CD4-positive, alpha-beta T cell treated with Interleukin-12 subunit alpha and Interleukin-12 subunit beta, for 1 hour (primary cell): Measurements from ENCODE around the gene GOLGA2.

ENCODE experiments used
- DNase-seq: peaks from one replicate; pipeline ENCODE4 v3.0.0-alpha.2; 2020

GOLGA2 gene

DNA sequence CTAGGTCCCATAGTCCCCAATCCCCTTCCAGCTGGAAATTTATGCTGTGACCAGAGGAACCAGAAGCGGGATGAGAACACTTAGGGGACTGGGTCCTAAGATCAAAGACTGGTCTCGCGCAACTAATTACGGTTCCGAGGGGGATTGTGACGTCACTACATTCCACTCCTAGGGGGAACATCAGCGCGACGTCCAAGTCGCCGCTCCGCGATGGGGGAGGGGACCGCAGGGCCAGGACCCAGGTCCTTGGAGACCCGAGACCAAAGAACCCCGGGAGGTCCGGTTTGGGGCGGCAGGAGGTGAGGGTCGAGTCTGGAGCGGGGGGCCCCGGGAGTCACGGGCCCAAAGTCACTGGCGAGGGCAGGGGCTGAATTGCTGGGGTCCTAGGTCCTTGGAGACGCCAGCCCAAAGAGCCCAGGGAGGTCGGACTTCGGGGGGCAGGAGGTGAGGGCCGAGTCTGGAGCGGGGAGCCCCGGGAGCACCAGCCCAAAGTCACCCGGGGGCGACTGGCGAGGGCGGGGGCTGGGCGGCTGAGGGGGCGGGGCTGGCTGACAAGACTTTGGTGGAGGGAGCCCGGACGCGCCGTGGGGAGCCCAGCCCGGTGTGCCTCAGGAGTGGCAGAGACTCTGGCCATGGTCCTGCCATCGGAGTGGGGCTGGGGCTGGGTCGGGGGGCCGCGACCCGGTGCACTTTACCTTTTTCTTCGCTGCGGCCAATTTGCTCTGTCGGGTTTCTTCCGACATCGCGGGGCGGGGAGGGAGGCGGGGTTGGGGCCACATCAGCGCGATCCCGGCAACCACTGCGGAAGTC lies at the start of gene GOLGA2:
Gene GOLGA2 (minus strand): TSS at position 810 of the 810 bp plus-strand sequence. CDS start 31 bp downstream, at position 779.
- peak; percentile 15 for DNase-seq

DNA sequence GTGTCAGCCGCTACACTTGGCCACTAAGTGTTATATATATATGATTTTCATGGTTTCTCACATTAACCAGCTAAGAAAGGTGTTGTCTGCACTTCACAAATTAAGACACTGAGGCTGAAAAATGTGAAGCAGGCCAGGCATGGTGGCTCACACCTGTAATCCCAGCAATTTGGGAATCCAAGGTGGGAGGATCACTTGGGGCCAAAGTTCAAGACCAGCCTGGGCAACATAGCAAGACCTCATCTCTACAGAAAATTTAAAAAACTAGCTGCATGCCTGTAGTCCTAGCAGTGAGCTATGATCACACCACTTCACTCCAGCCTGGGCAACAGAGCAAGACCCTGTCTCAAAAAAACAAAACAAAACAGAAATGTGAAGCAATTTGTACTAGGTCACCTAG lies 48.6 kb upstream of the GOLGA2 start:
- no peak for DNase-seq

GRCh38 chr9:128323791-128324190 lies 48.0 kb upstream of the GOLGA2 start:
- DNase-seq: no peak

GRCh38 chr9:128323212-128323730 lies 47.5 kb upstream of the GOLGA2 start:
- no peak for DNase-seq

DNA sequence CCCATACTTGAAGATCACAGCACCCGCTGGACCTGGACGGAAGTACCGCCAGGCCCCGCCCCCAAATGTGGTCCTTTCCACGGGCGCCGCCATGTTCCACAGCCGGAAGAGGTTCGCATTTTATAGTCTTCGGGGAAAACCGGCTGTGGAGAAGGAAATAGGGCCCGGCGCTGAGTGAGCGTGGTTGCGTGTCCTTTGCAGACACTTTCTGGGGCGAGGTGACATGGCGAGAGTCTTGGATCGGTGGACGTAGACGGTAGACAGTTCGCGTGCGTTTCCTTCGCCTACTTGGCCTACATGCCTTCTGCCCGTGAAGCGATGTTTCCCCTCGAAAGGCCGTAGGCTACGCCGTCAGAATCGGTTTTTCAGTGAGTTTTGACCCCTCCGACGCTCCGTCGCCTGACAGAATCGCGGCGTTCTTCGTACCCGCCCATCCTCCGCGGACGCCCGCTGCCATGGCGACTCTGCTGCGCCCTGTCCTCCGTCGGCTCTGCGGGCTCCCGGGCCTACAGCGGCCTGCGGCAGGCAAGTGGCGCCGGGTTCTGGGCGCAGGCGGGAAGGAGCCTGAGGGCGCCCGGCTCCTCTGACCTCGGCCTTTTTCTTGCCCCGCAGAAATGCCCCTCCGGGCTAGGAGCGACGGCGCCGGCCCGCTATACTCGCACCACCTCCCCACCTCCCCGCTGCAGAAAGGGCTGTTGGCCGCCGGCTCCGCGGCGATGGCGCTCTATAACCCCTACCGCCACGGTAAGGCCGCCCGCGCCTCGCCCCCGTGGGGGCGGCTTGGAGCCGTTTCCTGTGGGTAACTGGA lies 46.8 kb upstream of the GOLGA2 start, which contains the start of the genes COQ4 and TRUB2:
Gene COQ4 (plus strand): TSS at position 436 of the 808 bp plus-strand sequence. CDS start 20 bp downstream, at position 456.
Gene TRUB2 (minus strand): TSS at position 44 of the 808 bp plus-strand sequence. CDS start 39 bp downstream, at position 5.
- DNase-seq: peak; percentile 94

- no peak for DNase-seq
These were observed 46.1 kb upstream of the GOLGA2 start for GRCh38 chr9:128321879-128322403.

DNA sequence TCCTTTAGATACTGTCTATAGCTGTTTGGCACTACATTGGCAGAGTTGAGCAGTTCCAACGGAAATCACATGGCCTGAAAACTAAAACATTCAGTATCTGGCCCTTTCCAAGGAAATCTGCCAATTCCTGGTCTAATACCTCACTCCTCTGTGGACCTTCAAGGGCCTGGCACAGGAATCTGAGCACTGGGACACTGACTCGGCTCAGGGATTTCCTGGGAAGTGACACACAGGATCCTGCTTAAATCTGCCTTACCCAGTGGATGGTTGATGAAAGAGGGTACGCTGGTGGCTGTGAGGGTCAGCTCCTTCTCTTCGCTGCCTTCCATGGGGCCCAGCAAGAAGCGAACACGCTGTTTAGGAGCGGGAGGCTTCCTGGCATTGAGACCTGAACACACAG lies 45.5 kb upstream of the GOLGA2 start:
- DNase-seq: no peak

GRCh38 chr9:128317629-128318028 lies 41.8 kb upstream of the GOLGA2 start:
- no peak for DNase-seq

- no peak for DNase-seq
These were observed 40.6 kb upstream of the GOLGA2 start for GRCh38 chr9:128316421-128316820.

DNA sequence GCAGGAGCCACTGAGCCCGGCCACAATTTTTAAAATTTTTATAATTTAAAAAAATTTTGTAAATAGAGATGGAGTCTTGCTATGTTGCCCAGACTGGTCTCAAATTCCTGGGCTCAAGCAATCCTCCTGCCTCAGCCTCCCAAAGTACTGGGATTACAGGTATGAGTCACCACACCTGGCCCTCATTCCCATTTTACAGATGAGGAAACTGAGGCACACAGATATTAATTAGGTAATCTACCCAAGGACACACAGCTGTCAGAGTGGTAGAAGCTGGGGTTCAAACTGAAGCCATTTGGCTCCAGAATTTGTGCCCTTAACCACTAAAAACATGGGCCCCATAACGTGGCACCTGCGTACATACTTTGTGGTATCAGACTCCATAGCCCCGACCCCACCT lies 38.9 kb upstream of the GOLGA2 start:
- no peak for DNase-seq

DNA sequence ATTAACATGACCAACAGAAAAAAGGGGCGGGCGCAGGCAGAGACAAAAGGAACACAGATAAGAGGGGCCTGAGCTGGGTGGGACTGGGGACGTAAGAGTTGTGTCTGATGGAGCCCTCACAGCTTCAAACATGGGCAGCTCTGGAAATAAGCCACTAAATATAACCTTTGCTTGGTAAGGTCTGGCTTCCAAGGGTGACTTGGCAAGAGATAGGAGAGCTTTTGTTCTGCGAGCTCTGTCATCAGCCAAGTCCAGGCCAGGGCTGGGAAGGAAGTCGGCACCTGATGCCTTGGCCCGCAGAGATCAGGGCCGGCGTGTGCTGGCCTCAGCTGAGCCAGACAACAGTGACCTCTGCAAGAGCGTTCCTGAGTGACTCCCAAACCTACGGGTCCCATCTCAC lies 34.7 kb upstream of the GOLGA2 start:
- DNase-seq: no peak

DNA sequence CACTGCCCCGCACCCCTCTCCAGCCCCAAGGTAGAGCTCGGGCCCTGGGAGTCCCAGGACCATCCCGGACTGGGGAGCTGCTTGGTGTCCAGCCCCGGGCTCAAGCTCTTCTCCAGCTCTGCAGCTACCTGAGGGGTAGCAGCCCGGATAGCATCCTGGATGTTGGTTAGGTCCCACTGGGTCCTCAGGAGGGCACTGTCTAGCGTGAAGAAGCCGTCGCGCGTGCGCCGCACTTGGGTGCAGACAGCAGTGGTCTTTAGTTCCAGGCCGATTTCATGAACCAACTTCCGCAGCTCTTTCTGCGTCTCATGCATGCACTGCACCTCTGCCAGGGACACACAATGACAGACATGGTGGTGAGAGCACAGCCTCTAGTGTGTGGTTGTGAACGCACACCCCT lies 33.7 kb upstream of the GOLGA2 start:
- DNase-seq: no peak

GRCh38 chr9:128304971-128305288 lies 29.1 kb upstream of the GOLGA2 start:
- no peak for DNase-seq

DNA sequence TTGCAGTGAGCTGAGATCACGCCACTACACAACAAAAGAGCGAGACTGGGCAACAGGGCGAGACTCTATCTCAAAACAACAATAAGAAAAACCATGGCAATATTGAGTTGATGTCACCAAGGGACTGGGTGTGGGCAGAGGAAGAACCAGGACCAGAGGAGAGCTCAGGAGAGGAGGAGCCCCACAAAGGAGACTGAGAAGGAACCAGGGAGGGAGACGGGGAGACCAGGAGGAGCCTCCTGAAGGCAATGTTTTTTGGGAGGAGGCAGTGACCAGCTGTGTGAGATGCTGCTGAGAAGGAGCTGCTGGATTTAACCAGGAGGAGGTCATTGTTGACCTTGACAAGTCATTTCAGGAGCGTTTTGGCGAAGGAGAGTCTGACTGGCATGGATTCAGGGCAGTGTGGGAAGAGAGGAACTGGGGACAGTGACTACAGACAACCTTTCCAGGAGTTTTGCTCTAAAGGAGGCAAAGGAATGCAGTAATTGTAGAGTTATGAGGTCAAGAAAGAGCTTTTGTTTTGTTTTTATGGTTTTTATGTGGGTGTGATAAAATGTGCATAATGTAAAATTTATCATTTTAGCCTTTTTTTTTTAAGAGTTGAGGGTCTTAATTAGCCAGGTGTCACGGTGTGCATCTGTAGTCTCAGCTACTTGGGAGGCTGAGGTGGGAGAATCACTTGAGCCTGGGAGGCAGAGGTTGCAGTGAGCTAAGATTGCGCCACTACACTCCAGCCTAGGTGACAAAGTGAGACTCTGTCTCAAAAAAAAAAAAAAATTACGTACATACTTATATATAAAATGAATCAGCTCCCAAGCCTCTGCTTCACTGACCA lies 28.5 kb upstream of the GOLGA2 start:
- DNase-seq: no peak

DNA sequence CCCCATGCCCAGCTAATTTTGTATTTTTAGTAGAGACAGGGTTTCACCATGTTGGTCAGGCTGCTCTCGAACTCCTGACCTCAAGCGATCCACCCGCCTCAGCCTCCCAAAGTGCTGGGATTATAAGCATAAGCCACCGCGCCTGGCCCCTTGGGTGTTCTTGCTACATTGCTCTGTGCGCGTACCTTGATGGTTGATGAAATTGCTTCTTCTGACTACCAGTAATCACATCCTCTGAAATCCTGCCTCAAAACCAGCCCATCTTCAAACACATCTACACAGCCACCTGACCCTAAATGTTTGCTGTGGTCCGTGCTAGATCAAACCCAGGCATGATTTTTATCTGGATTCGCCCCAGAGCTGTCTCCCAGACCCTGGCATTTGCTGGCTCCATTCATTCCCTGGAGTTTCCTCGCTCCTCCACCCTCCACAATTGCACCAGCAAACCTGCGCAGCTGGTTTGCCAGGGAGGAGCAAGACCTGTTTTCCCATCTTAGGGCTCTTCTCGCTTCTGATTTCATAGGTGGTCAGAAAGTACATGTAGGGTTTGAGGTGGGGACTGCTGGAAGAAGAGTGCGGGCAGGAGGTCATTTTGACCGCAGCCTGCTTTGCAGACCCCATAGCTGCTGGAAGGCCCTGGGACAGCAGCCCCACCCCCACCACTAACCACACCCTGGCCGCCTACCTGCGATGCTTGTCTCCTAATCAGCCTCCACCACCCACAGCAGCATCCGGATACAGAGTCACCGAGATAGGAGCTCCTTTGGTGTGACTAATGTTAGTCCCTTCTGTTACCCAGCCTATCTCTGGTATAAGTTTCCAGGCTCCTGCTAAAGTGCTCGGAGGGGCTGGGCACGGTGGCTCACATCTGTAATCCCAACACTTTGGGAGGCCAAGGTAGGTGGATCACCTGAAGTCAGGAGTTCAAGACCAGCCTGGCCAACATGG lies 23.0 kb upstream of the GOLGA2 start:
- DNase-seq: no peak

GRCh38 chr9:128297221-128297773 lies 21.5 kb upstream of the GOLGA2 start:
- DNase-seq: no peak

DNA sequence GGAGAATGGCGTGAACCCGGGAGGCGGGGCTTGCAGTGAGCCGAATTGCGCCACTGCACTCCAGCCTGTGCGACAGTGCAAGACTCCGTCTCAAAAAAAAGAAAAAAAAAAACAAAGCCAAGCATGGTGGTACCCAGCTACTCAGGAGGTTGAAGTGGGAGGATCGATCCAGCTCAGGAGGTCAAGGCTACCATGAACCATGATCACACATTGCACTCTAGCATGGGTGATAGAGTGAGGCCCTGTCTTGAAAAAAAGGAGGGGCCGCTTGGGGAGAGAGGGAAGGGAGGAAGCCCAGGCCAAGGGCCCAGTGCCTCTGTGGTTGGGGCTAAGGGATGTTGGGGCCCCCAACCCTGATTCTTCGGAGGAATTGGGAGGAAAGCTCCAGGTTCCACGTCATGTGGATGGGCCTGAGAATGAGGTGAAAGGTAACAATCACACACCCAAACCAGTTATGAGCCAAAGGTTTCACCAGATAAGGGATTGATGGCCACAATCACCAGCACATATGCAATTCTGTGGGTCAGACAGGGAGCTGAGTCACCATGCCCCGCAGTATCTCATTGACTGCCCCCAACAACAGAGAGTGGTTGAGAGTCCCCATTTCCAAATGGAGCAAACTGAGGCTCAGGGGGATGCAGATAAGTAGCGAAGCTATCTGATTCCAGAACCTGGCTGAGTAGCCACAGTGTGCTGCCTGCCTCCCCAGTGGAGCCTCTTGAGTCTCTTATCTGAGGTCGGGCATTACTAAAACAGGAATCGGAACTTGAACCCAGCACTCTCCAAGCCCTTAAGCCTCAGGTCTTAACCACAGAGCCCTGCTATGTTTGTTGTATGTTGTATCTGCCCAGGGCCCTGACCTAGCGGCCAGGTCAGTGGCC lies 20.8 kb upstream of the GOLGA2 start:
- no peak for DNase-seq

DNA sequence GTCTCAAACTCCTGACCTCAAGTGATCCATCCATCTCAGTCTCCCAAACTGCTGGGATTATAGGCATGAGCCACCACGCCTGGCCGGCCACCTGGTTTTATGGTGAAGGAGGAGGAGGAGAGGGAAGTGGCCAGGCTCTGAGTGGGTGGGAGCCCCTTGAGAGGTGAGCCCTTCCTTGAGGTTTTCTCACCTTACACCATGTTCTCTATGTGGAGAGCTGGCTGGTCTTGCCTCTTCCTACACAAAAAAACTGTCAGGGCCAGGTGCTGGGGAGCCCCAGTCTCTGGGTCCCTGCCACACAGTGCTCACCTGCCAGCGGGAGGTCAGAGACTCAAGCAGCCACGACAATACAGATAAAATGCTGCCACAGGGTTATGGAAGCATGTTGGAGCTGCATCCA lies 18.3 kb upstream of the GOLGA2 start:
- DNase-seq: no peak

DNA sequence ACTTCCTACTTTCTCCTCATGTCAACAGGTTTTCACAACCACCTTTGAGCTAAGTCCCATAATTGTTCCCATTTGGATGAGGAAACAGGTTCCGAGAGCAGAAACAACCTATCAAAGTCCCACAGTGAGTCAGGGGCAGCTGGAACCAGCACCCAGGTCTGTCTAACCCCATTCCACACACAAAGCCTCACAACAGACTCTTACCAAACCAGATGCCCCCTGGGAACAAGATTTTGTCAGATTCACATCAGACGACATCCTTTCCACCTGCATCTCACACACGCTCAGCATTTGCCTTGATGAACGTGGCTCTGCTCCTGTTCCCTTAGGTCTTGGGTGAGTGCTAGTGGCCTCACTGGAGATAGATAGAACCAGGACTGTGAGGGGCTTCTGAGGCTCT lies 17.3 kb upstream of the GOLGA2 start:
- DNase-seq: no peak

- no peak for DNase-seq
These were observed 16.2 kb upstream of the GOLGA2 start for GRCh38 chr9:128292009-128292408.
